ENCODE results near the gene SLC36A4.

GRCh38 chr11:93169950-93170561 is 27.7 kb downstream of the SLC36A4 start:
- TF ChIP-seq, protein P1, sequence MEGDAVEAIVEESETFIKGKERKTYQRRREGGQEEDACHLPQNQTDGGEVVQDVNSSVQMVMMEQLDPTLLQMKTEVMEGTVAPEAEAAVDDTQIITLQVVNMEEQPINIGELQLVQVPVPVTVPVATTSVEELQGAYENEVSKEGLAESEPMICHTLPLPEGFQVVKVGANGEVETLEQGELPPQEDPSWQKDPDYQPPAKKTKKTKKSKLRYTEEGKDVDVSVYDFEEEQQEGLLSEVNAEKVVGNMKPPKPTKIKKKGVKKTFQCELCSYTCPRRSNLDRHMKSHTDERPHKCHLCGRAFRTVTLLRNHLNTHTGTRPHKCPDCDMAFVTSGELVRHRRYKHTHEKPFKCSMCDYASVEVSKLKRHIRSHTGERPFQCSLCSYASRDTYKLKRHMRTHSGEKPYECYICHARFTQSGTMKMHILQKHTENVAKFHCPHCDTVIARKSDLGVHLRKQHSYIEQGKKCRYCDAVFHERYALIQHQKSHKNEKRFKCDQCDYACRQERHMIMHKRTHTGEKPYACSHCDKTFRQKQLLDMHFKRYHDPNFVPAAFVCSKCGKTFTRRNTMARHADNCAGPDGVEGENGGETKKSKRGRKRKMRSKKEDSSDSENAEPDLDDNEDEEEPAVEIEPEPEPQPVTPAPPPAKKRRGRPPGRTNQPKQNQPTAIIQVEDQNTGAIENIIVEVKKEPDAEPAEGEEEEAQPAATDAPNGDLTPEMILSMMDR (conservative IDR thresholded peaks at IDR 0.05), result peak; percentile 79
- TF ChIP-seq ZFX (IDR thresholded peaks at IDR 0.05), result no peak

All from C4-2B (cell line).